NB4 (cell line): ENCODE results near the gene CARMIL1.

ENCODE experiments used
- DNase-seq: peaks from one replicate; pipeline ENCODE4 v3.0.0; 2010; ENCODE audit warnings: low read depth
- H3K4me3 ChIP-seq: one replicate; pipeline ENCODE4 v1.5.1; 2011; ENCODE audit warnings: mild to moderate bottlenecking, low read depth, low read length, moderate library complexity
- MYC ChIP-seq: IDR thresholded peaks from 2 replicates; pipeline ENCODE4 v1.6.1; 2011; ENCODE audit warnings: low read depth, low read length
- POLR2A ChIP-seq: IDR thresholded peaks from 2 replicates; pipeline ENCODE4 v1.6.1; 2011; ENCODE audit warnings: mild to moderate bottlenecking; ENCODE audit not compliant: insufficient read length; ENCODE audit errors: extremely low read depth
- TF ChIP-seq, protein P1 (sequence below): IDR thresholded peaks from one replicate; pipeline ENCODE4 v1.5.1; 2012; ENCODE audit warnings: low read depth, low read length
- TF ChIP-seq, protein P2 (sequence below): IDR thresholded peaks from 2 replicates; pipeline ENCODE4 v1.6.1; 2011; ENCODE audit warnings: low read depth, low read length

The CARMIL1 gene

DNA sequence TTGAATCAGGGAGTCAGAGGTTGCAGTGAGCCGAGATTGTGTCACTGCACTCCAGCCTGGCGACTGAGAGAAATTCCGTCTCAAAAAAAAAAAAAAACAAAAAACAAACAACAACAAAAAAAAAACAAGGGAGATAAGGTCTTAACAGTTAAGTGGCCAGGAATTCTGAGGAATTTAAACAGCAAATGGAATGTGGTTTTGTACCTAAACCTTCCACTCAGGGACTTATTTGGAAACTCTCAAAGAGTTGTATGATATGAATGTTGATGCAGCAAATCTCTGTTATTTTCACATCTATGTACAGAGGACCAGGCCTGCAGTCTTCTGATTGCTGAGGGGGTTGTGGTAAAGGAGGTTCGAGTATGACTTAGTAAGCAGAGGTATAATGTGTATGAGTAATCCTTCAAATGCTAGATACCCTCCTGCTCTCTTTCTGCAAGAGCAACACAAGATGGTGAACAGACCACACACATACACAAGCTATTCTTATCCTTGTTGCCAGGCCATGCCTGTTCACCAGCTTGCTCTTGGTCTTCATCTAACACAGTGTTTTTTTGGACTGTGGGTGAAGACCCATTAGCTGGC lies 197.9 kb downstream of the CARMIL1 start:
- no peak overlapping the region for H3K4me3 ChIP-seq
- TF ChIP-seq, protein P1, sequence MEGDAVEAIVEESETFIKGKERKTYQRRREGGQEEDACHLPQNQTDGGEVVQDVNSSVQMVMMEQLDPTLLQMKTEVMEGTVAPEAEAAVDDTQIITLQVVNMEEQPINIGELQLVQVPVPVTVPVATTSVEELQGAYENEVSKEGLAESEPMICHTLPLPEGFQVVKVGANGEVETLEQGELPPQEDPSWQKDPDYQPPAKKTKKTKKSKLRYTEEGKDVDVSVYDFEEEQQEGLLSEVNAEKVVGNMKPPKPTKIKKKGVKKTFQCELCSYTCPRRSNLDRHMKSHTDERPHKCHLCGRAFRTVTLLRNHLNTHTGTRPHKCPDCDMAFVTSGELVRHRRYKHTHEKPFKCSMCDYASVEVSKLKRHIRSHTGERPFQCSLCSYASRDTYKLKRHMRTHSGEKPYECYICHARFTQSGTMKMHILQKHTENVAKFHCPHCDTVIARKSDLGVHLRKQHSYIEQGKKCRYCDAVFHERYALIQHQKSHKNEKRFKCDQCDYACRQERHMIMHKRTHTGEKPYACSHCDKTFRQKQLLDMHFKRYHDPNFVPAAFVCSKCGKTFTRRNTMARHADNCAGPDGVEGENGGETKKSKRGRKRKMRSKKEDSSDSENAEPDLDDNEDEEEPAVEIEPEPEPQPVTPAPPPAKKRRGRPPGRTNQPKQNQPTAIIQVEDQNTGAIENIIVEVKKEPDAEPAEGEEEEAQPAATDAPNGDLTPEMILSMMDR: no peak
- TF ChIP-seq MYC: no peak
- TF ChIP-seq, protein P2, sequence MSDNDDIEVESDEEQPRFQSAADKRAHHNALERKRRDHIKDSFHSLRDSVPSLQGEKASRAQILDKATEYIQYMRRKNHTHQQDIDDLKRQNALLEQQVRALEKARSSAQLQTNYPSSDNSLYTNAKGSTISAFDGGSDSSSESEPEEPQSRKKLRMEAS: no peak
- no peak for TF ChIP-seq POLR2A

DNA sequence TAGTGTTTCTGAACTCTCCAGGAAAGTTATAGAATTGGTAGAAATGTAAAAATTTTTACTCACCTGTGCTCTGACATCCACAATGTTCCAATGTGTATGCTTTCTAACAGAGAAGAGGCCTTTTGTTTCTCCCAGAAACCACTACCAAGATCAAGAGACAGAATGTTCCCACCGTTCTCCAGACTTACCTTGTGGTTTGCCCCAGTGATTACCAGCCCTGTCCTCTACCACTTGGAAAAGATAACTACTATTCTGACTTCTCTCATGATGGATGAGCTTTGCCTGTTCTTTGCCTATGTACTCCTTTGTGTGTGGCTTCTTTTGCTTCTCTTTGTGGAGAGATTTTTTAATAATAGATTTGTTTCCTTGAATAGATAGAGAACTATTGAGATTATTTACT lies 199.8 kb downstream of the CARMIL1 start:
- DNase-seq: no peak
- H3K4me3 ChIP-seq: no peak overlapping the region
- no peak for TF ChIP-seq POLR2A
- TF ChIP-seq MYC: no peak
- TF ChIP-seq, protein P2: no peak

More for the DNA sequence above, 197.9 kb downstream of the CARMIL1 start:
- no peak for DNase-seq

- TF ChIP-seq, protein P2: no peak
- TF ChIP-seq MYC (no peak), POLR2A (no peak)
- TF ChIP-seq, protein P1: no peak
Measured at GRCh38 chr6:25481267-25481666, 202.1 kb downstream of the CARMIL1 start.

DNA sequence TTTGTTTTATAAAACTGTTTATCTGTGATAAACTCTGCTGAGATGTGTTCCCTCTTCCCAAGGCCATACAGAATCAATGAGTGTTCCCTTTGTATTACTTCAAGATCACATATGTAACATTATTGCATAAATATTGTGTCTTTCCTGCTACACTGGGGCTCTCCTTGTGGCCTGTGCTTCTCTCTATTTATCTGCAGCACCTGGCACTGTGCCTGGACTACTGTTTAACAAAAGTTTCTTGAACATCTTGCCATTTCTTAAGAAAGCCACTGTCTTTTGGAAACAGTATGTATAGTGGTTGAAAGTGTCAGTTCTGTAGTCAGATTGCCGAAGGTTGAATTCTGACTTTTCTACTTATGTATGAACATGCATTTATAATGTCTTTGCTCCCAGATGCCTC lies 203.8 kb downstream of the CARMIL1 start:
- no peak overlapping the region for H3K4me3 ChIP-seq
- TF ChIP-seq, protein P1: no peak
- TF ChIP-seq MYC: no peak
- TF ChIP-seq POLR2A: no peak
- TF ChIP-seq, protein P2: no peak
- DNase-seq: no peak

More at GRCh38 chr6:25481267-25481666, 202.1 kb downstream of the CARMIL1 start:
- no peak overlapping the region for H3K4me3 ChIP-seq
- DNase-seq: no peak

DNA sequence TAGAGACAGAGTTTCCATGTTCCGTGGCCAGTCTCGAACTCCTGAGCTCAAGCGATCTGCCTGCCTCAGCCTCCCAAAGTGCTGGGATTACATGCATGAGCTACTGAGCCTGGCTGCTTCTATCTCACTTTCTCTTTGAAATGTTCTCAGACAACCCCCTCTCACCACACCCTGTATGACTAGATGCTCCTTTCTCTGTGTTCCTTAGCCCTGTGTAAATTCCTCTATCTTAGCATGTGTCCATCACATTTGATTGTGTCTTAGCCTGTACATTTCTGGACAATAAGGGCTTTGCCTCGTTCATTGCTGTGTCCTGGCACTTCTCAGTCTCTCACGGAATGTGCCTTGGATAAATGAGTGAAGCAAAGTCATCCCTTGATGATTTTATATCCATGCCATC lies 204.8 kb downstream of the CARMIL1 start:
- no peak for TF ChIP-seq MYC
- TF ChIP-seq, protein P2: no peak
- no peak for TF ChIP-seq POLR2A
- TF ChIP-seq, protein P1: no peak
- no peak for DNase-seq
- H3K4me3 ChIP-seq: no peak overlapping the region

DNA sequence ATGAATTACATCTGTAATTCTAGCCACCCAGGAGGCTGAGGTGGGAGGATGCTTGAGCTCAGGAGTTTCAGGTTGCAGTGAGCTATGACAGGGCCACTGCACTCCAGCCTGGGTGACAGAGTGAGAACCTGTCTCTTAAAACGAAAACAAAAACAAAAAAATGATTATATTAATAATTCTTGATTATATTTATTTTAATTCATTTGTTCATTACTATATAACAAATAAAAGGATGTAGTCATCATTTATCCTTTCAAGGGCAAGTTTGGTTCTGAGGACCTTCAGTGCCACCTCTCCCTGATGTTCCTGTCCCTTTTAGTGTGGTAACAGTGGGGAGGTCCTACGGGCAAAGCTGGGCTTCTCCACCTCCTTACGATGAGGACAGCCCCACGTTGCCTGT lies 205.7 kb downstream of the CARMIL1 start:
- no peak for TF ChIP-seq POLR2A
- TF ChIP-seq, protein P2: no peak
- TF ChIP-seq, protein P1: no peak
- no peak for DNase-seq
- H3K4me3 ChIP-seq: no peak overlapping the region
